Erythroblast (primary cell): ENCODE measurements around the gene BCL2.

ENCODE experiments used
- DNase-seq, 2 experiments: peaks; one replicate each; lab custom pipeline; 2025; lab: John Stamatoyannopoulos, UW
- GATA1 ChIP-seq: IDR thresholded peaks from 2 replicates; pipeline ENCODE4 v1.6.1; 2011; ENCODE audit warnings: low read depth, mild to moderate bottlenecking, control low read depth, low read length, moderate library complexity
- POLR2A ChIP-seq: IDR thresholded peaks from 2 replicates; pipeline ENCODE4 v1.6.1; 2011; ENCODE audit warnings: mild to moderate bottlenecking, low read length

BCL2 gene

DNA sequence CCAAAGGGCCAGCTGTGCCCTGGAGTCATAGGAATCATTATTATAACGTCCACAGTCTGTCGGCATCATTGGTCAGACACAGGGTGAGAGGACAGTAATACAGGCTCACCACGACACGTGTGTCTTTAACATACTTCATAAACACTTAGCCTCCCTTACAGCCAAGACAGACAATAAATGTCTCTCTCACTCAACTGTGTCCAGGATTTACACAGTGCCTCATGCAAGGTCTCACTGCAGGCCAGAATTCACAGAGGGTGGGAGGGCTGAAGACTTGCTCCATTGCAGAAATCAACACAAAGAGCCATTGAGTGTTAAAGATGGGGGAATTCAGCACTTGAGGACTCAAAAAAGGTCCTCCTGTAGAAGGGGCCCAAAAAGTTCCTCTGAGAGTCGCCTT is 210.5 kb downstream of the BCL2 start:
- DNase-seq = no peak
- TF ChIP-seq GATA1 (no peak), POLR2A (no peak)

DNA sequence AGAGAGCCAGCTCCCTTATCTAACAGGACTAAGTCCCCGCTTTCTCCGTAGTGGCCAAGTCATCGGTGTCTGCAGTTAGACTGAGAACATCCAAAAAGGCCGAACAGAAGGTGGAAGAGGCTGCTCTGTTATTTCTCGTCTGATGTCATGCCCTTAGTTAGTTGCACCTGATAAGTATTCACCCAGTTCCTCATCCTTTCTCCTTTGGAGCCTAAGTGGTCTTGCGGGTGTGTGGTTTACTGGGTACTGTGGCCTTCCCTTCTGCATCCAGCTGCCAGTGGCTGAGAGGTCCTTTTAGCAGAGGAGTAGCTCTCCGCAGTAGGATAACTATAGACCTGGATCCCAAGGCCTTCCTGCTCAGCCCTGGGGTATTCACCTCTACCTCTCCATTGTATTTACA is 211.6 kb downstream of the BCL2 start:
- TF ChIP-seq POLR2A (no peak), GATA1 (no peak)
- DNase-seq = no peak

DNA sequence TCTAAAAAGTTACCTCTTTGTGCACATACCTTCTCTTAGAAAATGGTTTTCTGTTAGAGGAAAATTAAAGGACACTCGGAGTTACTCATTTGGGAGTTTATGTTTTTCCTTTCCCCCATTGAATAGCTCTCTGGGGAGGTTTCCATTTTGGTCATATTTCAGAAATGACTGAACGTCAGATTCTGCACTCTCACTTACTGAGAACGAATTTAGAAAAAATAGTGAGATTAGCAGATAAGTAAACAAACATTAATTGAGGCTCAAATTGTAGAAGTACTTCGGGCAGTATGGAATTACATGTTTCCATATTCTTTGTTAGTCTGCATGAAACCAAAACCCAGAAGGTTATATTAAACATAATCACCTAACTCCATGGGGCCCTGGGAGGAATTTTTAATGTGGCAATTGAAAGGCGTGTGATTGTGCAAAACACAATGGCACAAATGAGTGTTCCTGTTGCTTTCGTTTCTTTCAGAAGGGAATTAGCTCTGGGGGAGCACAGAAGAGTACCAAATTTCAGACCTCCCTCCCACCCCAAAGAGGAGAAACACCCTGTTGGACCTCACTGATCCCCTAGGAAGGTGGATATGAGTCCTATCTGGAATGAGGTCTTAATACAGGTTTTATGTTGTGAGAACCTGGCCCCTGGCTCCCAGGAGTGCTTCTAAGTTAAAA is 212.3 kb downstream of the BCL2 start:
- no peak for DNase-seq
- TF ChIP-seq POLR2A (no peak), GATA1 (no peak)

DNA sequence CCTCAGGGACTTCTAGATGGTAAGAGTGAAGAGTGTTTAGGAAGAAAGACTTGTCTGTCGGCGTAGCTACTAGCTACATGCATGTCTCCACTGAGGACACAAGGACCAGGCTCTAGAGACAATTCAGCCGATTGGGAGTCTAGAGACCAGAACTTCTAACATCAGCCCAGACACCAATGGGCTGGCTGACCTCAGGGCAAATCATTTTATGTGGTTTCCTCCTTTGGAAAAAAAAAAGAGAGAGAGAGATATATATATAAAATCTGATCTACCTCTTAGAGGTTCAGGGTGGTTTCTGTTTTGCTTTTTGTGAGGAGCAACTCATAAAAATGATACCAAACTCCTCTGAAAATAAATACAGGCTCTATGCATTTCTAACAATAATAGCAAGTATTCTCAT is 212.8 kb downstream of the BCL2 start:
- DNase-seq = no peak
- TF ChIP-seq GATA1 = no peak
- TF ChIP-seq POLR2A = no peak

DNA sequence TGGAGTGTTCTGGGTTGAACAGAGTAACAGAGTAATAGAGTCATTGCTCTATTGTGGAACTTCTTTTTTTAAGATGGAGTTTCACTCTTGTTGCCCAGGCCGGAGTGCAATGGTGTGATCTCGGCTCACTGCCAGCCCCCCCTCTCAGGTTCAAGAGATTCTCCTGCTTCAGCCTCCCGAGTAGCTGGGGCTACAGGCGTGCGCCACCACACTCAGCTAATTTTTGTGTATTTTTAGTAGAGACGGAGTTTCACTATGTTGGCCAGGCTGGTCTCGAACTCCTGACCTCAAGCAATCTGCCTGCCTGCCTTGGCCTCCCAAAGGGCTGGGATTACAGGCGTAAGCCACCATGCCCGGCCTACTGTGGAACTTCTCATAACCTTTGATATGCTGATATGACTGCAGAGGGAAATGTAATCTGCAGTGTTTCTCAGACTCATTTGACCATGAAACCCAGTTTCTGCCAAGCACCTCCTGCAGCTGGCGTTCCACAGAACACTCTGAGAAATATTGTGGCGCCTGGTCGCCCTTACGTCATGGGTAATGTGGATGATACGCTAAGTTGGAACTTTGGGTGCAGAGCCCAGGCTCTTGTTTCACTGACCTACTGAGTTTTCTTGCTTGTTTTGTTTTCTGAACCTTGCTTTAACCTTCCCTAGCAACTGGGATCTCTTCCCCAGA is 213.8 kb downstream of the BCL2 start:
- TF ChIP-seq GATA1 = no peak
- DNase-seq = no peak

DNA sequence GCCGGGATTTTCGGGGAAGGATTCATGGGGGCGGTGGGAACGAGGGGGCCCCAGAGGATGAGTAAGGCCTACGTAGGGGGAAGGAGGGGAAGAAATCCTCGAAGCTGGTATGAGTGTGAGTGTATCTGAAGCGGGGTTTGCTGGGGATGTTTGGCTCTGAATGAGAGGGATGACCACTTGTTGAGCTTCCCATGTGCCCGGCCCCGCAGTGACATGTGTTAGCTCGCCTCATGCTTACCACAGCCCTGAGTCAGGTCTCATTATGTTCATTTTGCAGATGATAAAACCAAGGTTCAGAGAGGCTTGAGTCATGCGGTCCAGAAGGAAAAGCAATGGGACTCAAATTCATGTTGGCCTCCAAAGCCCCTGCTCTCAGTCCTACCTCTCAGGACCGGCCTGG is 214.7 kb downstream of the BCL2 start:
- TF ChIP-seq GATA1 (no peak), POLR2A (no peak)
- DNase-seq = no peak

DNA sequence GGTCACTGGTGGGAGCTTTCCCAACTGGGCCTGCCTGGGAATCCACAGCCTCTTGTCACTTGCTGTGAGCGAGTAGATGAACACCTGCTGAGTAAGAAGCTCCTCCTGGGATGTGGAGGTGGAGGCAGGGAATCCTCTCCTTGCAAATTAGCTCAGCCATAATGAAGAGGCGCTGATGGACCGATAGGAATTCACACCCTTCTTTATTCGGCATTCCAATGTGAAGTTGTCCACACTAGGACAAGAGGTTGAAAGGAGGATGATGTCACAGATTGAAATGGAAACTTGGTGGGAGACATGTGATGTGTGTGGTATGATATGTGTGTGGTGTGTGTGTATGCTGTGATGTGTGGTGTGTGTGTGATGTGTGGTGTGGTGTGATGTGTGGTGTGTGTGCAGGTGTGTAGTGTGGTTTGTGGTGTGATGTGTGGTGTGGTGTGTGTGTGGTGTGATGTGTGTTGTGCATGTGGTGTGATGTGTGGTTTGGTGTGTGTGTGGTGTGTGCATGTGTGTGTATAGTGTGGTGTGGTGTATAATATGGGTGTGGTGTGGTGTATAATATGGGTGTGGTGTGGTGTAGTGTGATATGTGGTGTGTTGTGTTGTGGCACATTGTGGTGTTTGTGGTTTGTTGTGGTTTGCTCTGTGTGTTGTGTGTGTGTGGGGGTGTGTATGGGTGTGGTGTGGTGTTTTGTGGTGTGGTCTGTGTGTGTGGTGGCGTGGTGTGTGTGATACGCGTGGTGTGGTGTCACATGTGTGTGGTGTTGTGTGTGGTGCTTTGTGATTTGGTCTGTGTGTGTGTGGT is 216.4 kb downstream of the BCL2 start:
- peak; percentile 14 to 40 for DNase-seq
- TF ChIP-seq POLR2A (no peak), GATA1 (no peak)

DNA sequence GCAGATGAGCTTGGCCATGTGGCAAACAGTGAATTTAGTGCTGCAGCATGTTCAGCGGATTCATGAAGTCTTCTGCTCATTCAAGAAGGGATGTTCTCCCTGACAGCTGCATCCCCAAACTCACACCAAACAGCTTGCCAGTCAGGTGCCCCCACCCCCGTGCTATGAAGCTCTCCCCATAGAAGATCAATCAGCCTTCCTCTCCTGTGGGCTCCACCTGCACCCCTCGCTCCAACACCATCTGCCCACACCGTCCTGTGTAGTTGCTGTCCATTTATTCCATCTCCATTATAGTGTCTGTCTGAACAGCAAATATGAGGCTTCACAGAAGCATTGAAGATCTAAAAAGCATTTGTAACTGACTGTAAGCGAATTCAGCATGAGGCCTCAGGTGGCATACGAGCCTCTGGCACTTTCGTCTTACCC is 218.9 kb downstream of the BCL2 start:
- no peak for DNase-seq
- TF ChIP-seq POLR2A = no peak
- TF ChIP-seq GATA1 = no peak

DNA sequence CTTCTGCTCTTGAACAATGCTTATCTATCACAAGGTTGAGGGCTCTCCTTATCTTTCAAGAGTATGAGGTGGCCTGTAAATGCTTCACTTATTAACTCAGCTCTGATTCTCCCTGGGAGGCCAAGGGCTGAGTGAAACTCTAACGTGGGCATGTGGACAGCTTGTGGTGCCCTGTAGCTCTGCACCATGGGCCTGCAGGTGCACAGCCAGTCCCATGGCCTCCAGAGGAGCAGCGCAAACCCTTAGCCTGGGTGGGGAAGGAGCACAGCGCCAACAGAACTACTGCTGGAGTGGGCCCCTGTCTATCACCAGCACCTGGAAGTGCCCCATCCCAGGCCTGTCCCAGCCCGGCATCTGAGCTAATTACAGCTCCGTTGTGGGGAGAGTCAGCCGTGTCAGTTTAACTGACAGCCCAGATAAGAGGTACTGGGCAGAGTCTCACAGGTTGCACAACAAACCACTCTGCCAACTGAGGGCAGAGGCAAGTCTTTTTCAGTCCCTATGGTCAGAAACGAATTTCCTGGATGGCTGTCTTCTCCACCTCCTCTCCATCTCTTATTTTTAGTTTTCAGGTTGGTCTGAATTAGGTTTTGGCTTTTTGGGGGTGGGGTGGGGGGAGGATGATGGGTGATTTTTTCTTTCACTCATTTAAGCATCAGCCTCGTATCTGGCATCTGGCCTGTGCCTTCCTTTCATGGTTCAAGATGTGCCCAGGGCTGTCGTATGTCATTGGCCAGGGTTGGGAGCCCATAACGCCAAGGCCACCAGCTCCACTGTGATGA is 219.5 kb downstream of the BCL2 start:
- DNase-seq = peak; percentile 31 to 42
- peak; percentile 74 for TF ChIP-seq POLR2A
- no peak for TF ChIP-seq GATA1

DNA sequence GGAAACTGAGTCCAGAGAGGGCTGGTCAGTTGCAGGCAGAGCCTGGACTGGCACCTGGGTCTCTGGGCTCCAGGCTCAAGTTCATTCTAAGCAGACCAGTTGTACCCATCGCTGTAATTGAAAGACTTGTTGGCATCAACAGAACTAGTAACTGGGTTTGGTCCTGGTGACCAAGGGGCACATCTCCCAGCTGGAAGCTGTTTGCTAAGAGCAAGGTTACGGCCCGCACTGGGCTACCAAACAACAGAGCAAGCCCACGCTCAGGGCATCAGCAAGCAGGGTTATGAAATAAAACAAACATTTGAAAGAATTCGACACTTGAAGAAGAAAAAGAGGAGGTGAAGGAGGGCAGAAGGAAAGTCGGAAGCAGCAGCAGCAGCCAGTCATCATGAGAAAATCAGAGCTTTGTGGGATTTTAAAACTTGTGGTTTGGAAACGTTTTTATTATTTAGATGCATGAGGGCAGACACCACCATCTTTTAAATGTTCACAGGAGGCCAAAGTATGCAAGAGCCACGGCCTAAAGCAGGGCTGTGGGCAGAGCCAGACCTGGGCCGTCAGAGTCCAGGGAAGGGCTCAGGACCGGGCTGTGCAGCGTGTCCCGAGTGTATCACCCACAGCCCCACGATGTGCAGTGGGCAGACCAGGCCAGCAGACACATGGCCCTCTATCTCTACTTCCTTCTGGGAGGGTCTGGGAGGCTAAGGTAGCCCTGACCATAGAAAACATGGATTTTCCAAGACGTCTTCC is 220.3 kb downstream of the BCL2 start:
- TF ChIP-seq GATA1 (no peak), POLR2A (no peak)
- DNase-seq = no peak

DNA sequence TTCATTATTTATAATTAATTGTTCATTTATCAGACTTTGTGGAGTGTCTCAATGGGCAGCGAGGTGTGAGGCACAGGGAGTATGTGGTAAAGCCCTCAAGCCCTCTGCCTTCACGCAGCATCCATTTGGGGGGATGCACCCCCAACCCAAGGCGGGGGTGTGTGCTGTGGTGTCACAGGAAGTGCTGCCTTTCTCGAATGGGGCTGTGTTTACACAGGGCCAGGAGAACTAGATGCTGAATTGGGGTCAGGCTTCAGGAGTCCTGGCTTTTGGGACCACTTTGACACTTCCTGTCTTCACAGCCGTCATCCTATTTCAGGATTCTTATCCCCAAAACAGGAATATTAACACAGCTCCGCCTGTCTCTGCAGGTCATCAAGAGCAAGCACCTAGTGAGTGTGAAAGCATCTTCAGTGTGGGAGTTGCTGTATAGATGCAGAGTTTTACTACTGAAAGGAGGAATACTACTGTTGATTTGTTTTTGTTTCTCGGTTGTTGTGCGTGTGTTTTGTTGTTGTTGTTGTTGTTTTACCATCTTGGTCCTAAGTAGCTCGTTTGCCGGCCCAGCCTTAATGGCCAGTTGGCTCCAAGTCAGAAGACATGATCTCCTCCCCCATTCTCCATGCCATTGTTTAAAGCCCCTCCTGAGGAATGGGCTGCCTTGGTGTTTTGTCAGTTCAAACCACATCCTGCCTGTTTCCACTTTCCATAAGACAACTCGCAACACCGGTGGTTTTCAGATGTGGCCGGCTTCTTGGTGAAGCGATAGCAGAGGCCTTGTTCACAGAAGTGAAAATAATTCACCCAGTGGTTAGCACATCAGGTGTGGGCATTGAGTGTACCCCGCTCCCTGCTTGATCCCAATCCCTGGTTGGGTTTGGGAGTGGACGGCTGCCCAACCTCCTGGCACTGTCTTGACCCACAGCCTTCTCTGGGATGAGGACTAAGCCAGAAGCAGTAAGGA is 221.3 kb downstream of the BCL2 start:
- no peak for TF ChIP-seq GATA1
- TF ChIP-seq POLR2A = no peak
- no peak for DNase-seq

DNA sequence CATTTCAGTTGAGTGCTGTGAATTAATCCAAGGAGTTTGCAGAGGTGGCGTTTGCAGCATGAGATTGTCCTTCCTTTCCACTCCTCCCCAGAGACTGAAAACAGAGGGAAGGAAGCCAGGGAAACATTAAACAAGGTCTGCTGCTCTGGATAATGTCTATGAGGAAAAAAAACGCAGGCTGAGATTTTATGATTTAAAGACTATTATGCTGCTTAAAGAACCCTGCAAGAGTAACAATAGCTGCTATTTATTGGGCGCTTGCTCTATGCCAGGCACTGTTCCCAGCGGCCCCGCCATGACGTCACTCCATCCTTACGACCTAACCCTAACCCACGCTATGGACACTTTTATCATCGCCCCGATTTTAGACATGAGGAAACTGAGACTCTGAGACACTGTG is 222.4 kb downstream of the BCL2 start:
- TF ChIP-seq POLR2A (no peak), GATA1 (no peak)
- no peak for DNase-seq
